LNCaP clone FGC (cell line): Measurements from ENCODE around the gene PRRT2.
"Not testable (repeated sequence)": the region's sequence is repeated elsewhere in the genome, so short reads cannot be mapped to it uniquely, and the experiment has no call there.

Experiments
- DNase-seq: peaks from one replicate; pipeline ENCODE4 v3.0.0-alpha.2; 2011; ENCODE audit warnings: low read depth
- H3K4me3 ChIP-seq: 2 replicates; pipeline ENCODE4 v1.5.1; 2011; ENCODE audit warnings: mild to moderate bottlenecking, low read depth, low read length, control low read depth
- CTCF ChIP-seq: IDR thresholded peaks from 2 replicates; pipeline ENCODE4 v1.5.1; 2012; ENCODE audit warnings: mild to moderate bottlenecking; ENCODE audit not compliant: control insufficient read depth, insufficient read depth; ENCODE audit errors: extremely low read depth

The PRRT2 gene

GRCh38 chr16:29791845-29792807 lies 19.9 kb upstream of the PRRT2 start:
- no peak for TF ChIP-seq CTCF
- peak overlapping the region; percentile 96 for H3K4me3 ChIP-seq
- no peak for DNase-seq

- not testable (repeated sequence) for DNase-seq, H3K4me3 ChIP-seq
These were observed 18.8 kb upstream of the PRRT2 start for GRCh38 chr16:29793153-29793552.

- no peak for TF ChIP-seq CTCF
- no peak for DNase-seq
These were observed 17.7 kb upstream of the PRRT2 start for GRCh38 chr16:29794231-29794710.

GRCh38 chr16:29802416-29802935 lies 9.5 kb upstream of the PRRT2 start:
- H3K4me3 ChIP-seq, result no peak overlapping the region
- DNase-seq, result no peak
- no peak for TF ChIP-seq CTCF

More at GRCh38 chr16:29794231-29794710, 17.7 kb upstream of the PRRT2 start:
- no peak overlapping the region for H3K4me3 ChIP-seq

GRCh38 chr16:29804020-29804419 lies 8.0 kb upstream of the PRRT2 start:
- peak overlapping the region; percentile 87 for H3K4me3 ChIP-seq
- DNase-seq, result no peak
- TF ChIP-seq CTCF, result no peak

GRCh38 chr16:29804455-29805231 lies 7.3 kb upstream of the PRRT2 start:
- peak overlapping the region; percentile 87 for H3K4me3 ChIP-seq
- TF ChIP-seq CTCF, result no peak
- peak; percentile 59 for DNase-seq
